Breast epithelium (tissue), 3 donors: ENCODE results near the gene TTI1.

Source experiments
- POLR2A ChIP-seq: fragments of 450-650 bp; IDR thresholded peaks from one replicate; pipeline ENCODE4 v1.6.1; 2016; ENCODE audit warnings: antibody characterized with exemption, mild to moderate bottlenecking, moderate library complexity
- TF ChIP-seq, protein P1 (sequence below), 3 donors: fragments of 450-650 bp; IDR thresholded peaks; one replicate each; pipeline ENCODE4 v1.5.1; 2016 to 2017; ENCODE audit warnings: antibody characterized with exemption in 3 of 3, mild to moderate bottlenecking in 3 of 3, moderate library complexity in 3 of 3

DNA sequence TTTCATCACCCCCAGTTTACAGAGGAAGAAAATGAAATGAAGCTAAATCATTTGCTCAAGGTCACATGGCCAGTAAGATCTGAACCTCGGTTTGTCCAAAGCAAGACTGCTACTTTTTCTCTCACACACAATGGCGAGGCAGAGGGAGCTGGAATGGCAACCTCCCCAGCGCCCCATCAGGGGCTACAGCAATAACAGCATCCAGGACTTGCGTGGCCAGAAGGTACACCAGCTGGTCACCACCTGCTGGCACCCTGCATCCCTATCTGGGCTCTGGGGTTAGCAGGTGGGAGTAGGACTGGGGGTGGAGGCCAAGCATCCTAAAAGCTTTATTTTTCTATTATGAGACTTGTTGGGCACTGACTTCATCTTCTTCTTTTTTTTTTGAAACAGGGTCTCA lies 41.3 kb downstream of the TTI1 start:
- TF ChIP-seq POLR2A: no peak
- TF ChIP-seq, protein P1, sequence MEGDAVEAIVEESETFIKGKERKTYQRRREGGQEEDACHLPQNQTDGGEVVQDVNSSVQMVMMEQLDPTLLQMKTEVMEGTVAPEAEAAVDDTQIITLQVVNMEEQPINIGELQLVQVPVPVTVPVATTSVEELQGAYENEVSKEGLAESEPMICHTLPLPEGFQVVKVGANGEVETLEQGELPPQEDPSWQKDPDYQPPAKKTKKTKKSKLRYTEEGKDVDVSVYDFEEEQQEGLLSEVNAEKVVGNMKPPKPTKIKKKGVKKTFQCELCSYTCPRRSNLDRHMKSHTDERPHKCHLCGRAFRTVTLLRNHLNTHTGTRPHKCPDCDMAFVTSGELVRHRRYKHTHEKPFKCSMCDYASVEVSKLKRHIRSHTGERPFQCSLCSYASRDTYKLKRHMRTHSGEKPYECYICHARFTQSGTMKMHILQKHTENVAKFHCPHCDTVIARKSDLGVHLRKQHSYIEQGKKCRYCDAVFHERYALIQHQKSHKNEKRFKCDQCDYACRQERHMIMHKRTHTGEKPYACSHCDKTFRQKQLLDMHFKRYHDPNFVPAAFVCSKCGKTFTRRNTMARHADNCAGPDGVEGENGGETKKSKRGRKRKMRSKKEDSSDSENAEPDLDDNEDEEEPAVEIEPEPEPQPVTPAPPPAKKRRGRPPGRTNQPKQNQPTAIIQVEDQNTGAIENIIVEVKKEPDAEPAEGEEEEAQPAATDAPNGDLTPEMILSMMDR (IDR thresholded peaks at IDR 0.05): no peak
